GM18498 (cell line): Measurements from ENCODE around the gene EVC.
"Not testable (repeated sequence)": the region's sequence is repeated elsewhere in the genome, so short reads cannot be mapped to it uniquely, and the experiment has no call there.

Experiments
- ATAC-seq: cut with Tn5 transposase; IDR thresholded peaks from one replicate; pipeline ENCODE4 v1.9.1; 2021; ENCODE audit warnings: mild to moderate bottlenecking, moderate library complexity; ENCODE audit not compliant: unreplicated experiment

EVC gene

DNA sequence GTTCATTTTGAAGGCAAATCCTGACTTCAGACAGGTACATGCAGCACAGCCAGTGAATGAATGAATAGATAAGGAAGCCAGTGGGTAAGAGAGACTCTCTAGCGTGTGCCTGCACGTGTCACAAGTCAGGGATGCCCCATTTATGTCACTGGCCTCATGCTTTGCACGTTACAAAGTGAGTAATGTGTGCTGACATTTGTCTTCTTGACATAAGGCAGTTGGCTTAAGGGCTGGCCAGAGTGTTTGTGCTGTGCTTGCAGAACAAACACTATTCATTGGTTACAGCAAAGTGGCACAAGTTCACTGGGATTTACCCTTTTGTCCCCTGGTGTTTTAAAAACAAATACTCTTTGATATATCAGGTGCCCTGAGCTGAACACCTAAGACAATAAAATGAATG lies 125.9 kb downstream of the EVC start:
- no peak for ATAC-seq

DNA sequence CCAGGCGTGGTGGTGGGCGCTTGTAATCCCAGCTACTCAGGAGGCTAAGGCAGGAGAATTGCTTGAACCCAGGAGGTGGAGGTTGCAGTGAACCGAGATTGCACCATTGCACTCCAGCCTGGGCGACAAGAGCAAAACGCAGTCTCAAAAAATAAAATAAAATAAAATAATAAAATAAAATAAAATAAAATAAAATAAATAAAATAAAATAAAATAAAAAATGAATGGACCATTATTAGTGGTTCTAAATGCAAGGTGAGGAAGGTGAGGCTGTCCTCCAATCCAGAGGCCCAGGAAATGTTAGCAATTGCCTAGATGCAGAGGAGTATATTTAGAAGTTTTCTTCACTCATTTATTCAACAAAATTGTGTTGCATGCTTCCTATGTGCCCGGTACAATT lies 126.5 kb downstream of the EVC start:
- ATAC-seq = not testable (repeated sequence)

DNA sequence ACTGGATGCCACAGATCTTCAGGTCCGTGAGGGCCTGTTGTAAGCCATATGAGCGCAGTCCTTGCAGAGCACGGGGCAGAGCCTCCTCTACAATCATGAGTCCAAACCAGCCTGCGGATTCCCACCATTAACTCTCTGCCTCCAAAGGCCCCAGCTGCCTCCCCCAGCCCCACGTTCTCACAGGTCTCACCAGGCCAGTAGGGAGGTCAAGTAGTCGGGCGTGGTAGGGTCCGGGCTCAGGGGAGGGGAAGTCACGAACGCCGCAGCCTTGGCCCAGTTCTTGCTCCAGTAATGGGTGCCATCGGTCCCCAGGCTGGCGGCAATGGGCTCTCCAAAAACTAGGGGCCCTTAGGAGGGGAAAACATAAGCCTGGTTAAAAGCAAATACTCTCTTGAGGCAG lies 128.3 kb downstream of the EVC start:
- no peak for ATAC-seq

GRCh38 chr4:5839751-5840674 lies 129.0 kb downstream of the EVC start:
- no peak for ATAC-seq

DNA sequence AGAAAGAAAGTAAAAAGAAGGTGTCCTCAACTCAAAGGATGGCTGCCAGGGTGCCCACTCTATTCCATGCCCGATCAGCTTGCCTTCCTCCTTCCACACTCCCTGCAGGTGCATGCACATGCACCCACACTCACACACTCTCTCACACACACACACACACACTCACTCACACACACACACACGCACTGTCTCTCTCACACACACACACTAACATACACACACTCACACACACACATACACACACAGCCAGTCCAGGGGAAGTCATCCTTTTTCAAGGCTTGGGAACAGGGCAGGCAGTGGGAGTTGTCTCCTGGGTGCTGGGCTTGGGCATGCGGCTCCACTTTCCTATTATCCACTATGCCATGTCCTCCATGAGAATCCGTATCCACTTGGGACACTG lies 131.5 kb downstream of the EVC start:
- no peak for ATAC-seq

- ATAC-seq = no peak
Observed at GRCh38 chr4:5843573-5844530, 132.9 kb downstream of the EVC start.

- no peak for ATAC-seq
Observed at GRCh38 chr4:5845035-5845905, 134.3 kb downstream of the EVC start.

DNA sequence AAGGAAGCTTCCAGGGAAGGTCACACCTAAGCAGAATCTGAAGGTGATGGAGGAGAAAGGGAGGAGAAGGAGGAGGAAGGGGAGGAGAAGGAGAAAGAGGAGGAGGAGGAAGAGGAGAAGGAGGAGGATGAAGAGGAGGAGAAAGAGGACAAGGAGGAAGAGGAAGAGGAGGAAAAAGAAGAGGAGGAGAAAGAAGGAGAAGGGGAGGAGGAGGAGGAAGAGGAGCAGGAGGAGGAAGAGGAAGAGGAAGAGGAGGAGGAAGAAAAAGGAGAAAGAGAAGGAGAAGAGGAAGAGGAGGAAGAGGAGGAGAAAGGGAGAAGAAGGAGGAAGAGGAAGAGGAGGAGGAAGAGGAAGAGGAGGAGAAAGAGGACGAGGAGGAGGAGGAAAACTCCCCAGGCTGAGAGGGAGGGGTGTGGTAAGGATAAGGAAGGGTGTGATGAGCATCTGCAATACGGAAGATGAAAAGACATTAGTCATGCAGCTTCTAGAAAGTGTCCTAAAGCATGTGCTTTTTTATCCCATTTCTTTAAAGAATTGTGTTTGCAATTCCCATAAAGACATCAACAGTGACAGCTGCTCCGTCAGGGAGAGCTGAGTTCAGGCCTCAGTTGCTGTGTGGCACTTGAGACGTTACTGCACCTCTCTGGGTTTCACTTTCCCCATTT lies 140.8 kb downstream of the EVC start:
- no peak for ATAC-seq

DNA sequence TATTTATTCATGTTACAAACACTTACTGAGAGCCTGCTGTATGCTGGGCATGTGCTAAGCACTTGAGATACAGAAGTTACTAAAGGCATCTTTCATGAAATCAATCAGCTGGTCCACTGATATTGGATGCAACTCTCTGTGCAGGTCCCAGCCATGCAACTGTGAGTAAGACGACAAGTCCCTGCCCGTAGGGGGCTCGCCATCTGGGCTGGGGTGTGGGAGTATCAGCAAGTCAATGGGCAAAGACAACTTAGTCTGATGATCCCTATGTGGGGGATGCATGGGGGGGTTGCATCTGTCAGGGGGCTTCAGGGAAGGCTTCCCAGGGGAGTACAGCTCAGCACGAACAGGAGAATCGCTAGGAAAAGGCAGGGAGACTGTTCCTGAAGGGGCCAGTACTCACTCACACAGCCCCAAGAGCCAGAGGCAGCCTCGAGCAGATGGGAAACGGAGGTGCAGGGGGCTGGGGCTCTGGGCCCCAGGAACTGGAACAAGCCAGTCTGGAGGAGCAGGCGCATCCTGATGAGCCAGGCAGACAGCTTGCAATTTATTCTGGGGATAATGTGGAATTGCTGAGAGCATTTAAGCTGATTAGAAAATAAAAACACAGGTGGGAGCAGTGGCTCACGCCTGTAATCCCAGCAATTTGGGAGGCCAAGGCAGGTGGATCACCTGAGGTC lies 141.7 kb downstream of the EVC start:
- no peak for ATAC-seq

DNA sequence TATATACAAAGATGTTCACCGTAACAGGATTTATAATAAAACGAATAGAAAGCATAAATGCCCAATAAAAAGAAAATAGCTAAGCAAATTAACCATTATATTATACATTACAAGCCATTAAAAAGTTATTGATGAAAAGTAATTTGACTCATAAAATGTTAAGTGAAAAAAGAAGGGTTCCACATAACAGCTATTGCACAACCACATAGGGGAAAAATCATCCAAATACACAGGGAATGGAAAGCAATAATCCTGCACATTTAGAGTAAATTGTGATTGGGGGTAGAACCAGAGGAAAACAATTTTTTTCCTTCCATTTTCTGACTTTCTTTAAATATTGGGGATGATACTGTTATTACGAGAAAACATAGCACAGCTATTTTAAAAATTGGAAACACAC lies 143.9 kb downstream of the EVC start:
- no peak for ATAC-seq

- ATAC-seq = not testable (repeated sequence)
Observed at GRCh38 chr4:5856362-5856761, 145.4 kb downstream of the EVC start.

GRCh38 chr4:5857199-5857598 lies 146.2 kb downstream of the EVC start:
- no peak for ATAC-seq

GRCh38 chr4:5858020-5858769 lies 147.2 kb downstream of the EVC start:
- no peak for ATAC-seq

DNA sequence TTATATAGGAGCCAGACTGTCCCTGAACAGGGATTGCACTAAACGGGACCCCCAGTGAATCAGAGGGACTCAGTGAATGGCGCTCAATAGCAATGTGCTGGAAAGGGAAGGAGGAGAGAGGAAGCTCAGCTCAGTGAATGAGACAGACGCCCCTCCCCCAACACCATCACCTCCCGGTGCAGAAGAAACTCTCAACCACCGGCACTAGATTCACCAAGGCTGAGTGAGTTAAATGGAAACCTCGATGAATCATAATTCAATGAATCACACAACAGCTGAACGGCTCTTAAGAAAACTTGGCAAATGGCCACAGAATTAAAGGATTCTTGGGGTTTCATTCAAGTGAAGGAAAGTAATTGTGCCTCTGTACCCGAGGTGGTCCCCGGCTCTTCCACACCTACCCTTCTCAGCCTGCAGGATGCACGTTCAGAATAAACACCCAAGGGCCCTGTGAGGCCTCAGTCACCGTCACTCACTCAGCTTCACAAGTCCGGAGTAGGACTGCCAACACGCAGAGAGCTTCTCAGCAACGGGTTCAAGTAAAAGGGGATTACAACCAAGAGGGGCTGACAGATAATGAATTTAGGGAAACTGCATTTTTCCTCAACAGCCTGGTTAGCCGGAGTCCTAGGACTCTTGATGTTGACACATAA lies 152.6 kb downstream of the EVC start:
- ATAC-seq = no peak
